K562 (cell line): ENCODE measurements around the gene EGR2. TPM values are rescaled to one million over a fixed set of nuclear protein-coding genes. Genes with fewer than 3 reads are reported as not detected.

Source experiments
- ATAC-seq: fragments of 200-7000 bp; cut with Tn5 transposase; 3 replicates; pipeline ENCODE4 v1.9.1; 2020; ENCODE audit warnings: moderate library complexity
- BruUV-seq: library from RNA; stranded (reverse); fragments of 400-500 nt; replicated peaks from 2 replicates; lab custom pipeline; 2021; lab: Mats Ljungman, UMichigan
- CTCF ChIA-PET: fragments of 300-600 bp; formaldehyde crosslinking; extraction: SDS; loops from one replicate; lab custom pipeline; 2021; ENCODE audit warnings: low intra/inter-chr PET ratio; lab: Yijun Ruan, JAX
- POLR2A ChIA-PET: fragments of 300-600, 350-650 bp; sonication (Branson Sonifier 250); formaldehyde crosslinking; extraction: SDS; loops from one replicate; lab custom pipeline; 2021; ENCODE audit warnings: antibody characterized with exemption, inconsistent platforms; lab: Yijun Ruan, JAX
- DNase-seq, 4 experiments: peaks; one replicate each; pipeline versions ENCODE4 v3.0.0 to v3.0.0-alpha.2; 2011 to 2018; ENCODE audit warnings: low spot score in 3 of 4, mixed read lengths in 3 of 4; ENCODE audit errors: extremely low read depth in 1 of 4
- FAIRE-seq: peaks from 2 replicates; lab custom pipeline; 2011; peaks lifted over from hg19 to GRCh38; lab: Jason Lieb, UNC
- H2AFZ ChIP-seq: 2 replicates; pipeline ENCODE4 v1.6.0; 2011; ENCODE audit warnings: low read depth, low read length, control low read depth, inconsistent platforms
- H3K27ac ChIP-seq: fragments of 200-600 bp; 3 replicates; pipeline ENCODE4 v1.8.0; 2011; ENCODE audit warnings: low read depth, mild to moderate bottlenecking, control low read depth, inconsistent platforms, low read length, moderate library complexity, mixed read lengths; ENCODE audit errors: extremely low read depth
- H3K27me3 ChIP-seq, 2 experiments: fragments of 300-600 bp in 1 of 2; 2 replicates in 1 of 2; 3 replicates in 1 of 2; pipeline versions ENCODE4 v1.6.0 to v1.8.0; 2011; ENCODE audit warnings: inconsistent platforms in 2 of 2, low read length in 2 of 2, mild to moderate bottlenecking in 1 of 2, mixed read lengths in 1 of 2, moderate library complexity in 1 of 2; ENCODE audit not compliant: control insufficient read depth in 2 of 2, insufficient read depth in 2 of 2
- H3K36me3 ChIP-seq: fragments of 300-600 bp; 3 replicates; pipeline ENCODE4 v1.8.0; 2011; ENCODE audit warnings: mild to moderate bottlenecking, low read length, inconsistent platforms; ENCODE audit not compliant: control insufficient read depth, insufficient read depth
- H3K4me1 ChIP-seq, 2 experiments: fragments of 200-600 bp in 1 of 2; replicated peaks in 1 of 2; 2 replicates in 1 of 2; 3 replicates in 1 of 2; pipeline versions ENCODE4 v1.5.1 to v1.8.0; 2011; ENCODE audit warnings: inconsistent platforms in 2 of 2, low read length in 2 of 2, mild to moderate bottlenecking in 1 of 2, mixed read lengths in 1 of 2, moderate library complexity in 1 of 2; ENCODE audit not compliant: control insufficient read depth in 2 of 2, insufficient read depth in 2 of 2
- H3K4me2 ChIP-seq: 2 replicates; pipeline ENCODE4 v1.6.1; 2011; ENCODE audit warnings: low read length, control low read depth, inconsistent platforms, mixed read lengths; ENCODE audit not compliant: insufficient read depth
- H3K4me3 ChIP-seq: fragments of 200-600 bp; sonication (generic), shearing (Covaris generic); 2 replicates; pipeline ENCODE4 v1.5.1; 2016; ENCODE audit warnings: control low read depth, inconsistent platforms
- H3K79me2 ChIP-seq: fragments of 200-600 bp; 3 replicates; pipeline ENCODE4 v1.8.0; 2011; ENCODE audit warnings: low read length, inconsistent platforms; ENCODE audit not compliant: control insufficient read depth, insufficient read depth
- H3K9ac ChIP-seq, 2 experiments: 2 replicates each; pipeline versions ENCODE4 v1.6.0 to v1.6.1; 2011; ENCODE audit warnings: low read depth in 2 of 2, low read length in 2 of 2, control low read depth in 1 of 2, inconsistent platforms in 1 of 2, mild to moderate bottlenecking in 1 of 2, mixed read lengths in 1 of 2; ENCODE audit not compliant: insufficient read depth in 1 of 2
- H3K9me1 ChIP-seq: one replicate; pipeline ENCODE4 v1.6.0; 2011; ENCODE audit warnings: inconsistent platforms, mild to moderate bottlenecking, low read length, moderate library complexity; ENCODE audit not compliant: control insufficient read depth, insufficient read depth
- H3K9me3 ChIP-seq: replicated peaks from 2 replicates; pipeline ENCODE4 v1.5.1; 2011; ENCODE audit warnings: low read depth, low read length, inconsistent platforms; ENCODE audit not compliant: control insufficient read depth, insufficient read depth
- H4K20me1 ChIP-seq: replicated peaks from 2 replicates; pipeline ENCODE4 v1.6.1; 2011; ENCODE audit warnings: low read length, inconsistent platforms, mixed read lengths; ENCODE audit not compliant: control insufficient read depth, insufficient read depth
- CCAR2 ChIP-seq: fragments of 200-400 bp; formaldehyde crosslinking; IDR thresholded peaks from 2 replicates; pipeline ENCODE4 v1.6.1; 2017; ENCODE audit warnings: mild to moderate bottlenecking, low read depth, low read length
- FOS ChIP-seq: IDR thresholded peaks from 3 replicates; pipeline ENCODE4 v1.6.1; 2011; ENCODE audit not compliant: insufficient read length; ENCODE audit errors: extremely low read depth
- FOSL1 ChIP-seq: fragments of 200-800 bp; sonication (Bioruptor generic); conservative IDR thresholded peaks from 2 replicates; pipeline ENCODE4 v1.6.1; 2016; ENCODE audit warnings: missing genetic modification characterization, missing compliant biosample characterization
- GABPA ChIP-seq: fragments of 200-800 bp; sonication (Bioruptor generic); conservative IDR thresholded peaks from 2 replicates; pipeline ENCODE4 v1.6.1; 2016; ENCODE audit warnings: low read depth, missing genetic modification characterization, missing compliant biosample characterization
- HIVEP1 ChIP-seq: fragments of 250-450 bp; sonication (Bioruptor Pico); IDR thresholded peaks from 2 replicates; pipeline ENCODE4 v1.4.0; 2020; ENCODE audit warnings: mild to moderate bottlenecking
- MBD2 ChIP-seq: sonication (generic); IDR thresholded peaks from 2 replicates; pipeline ENCODE4 v1.6.1; 2016; ENCODE audit warnings: low read depth, borderline replicate concordance
- MIER1 ChIP-seq: fragments of 450-650 bp; IDR thresholded peaks from 2 replicates; pipeline ENCODE4 v1.6.1; 2016; ENCODE audit warnings: antibody characterized with exemption, mild to moderate bottlenecking, low read depth
- NEUROD1 ChIP-seq: fragments of 150-350 bp; IDR thresholded peaks from 2 replicates; pipeline ENCODE4 v1.6.1; 2014; ENCODE audit warnings: borderline replicate concordance, low read length, low read depth; ENCODE audit not compliant: partially characterized antibody
- POLR2G ChIP-seq: fragments of 200-400 bp; formaldehyde crosslinking; IDR thresholded peaks from 2 replicates; pipeline ENCODE4 v1.6.1; 2017; ENCODE audit warnings: low read depth, mild to moderate bottlenecking, antibody characterized with exemption, low read length, moderate library complexity
- TARDBP ChIP-seq: fragments of 450-650 bp; IDR thresholded peaks from 2 replicates; pipeline ENCODE4 v1.6.1; 2016
- ZBTB7A ChIP-seq: IDR thresholded peaks from 2 replicates; pipeline ENCODE4 v1.6.1; 2011; ENCODE audit warnings: low read depth, mild to moderate bottlenecking, low read length, moderate library complexity, borderline replicate concordance; ENCODE audit not compliant: control insufficient read depth
- WGBS: fragments of 100-300 bp; shearing (Covaris generic); methylation state at CpG from one replicate; pipeline ENCODE4 v1.1.6; 2016; ENCODE audit warnings: low coverage, mixed read lengths; ENCODE audit not compliant: insufficient coverage; ENCODE audit errors: missing lambda C conversion rate; 5-methylcytosine and 5-hydroxymethylcytosine counted together
- in situ Hi-C: fragments of 300-500 bp; cut with MboI; formaldehyde crosslinking; loops from 4 replicates; pipeline ENCODE4 v1.15.0; 2018; ENCODE audit warnings: inconsistent platforms, mixed read lengths
- intact Hi-C: fragments of 100-400 bp; cut with micrococcal nuclease; formaldehyde crosslinking; loops from 2 replicates; pipeline ENCODE4 v1.14.2; 2022
- polyA plus RNA-seq, 8 experiments: library from polyadenylated mRNA; depleted of rRNA in 4 of 8; stranded (reverse) in 5 of 8; unstranded in 3 of 8; fragments of >200 nt; fragmentation: Nextera tagmentation in 2 of 8; fragmentation: Illumina TruSeq in 1 of 8; extraction: Ambion mirVana in 2 of 8; extraction: Trizol in 1 of 8; gene quantifications; 2 replicates each; pipeline versions ENCODE4 v1.2.1 to v1.2.3, GENCODE V29; 2011 to 2014; ENCODE audit warnings: inconsistent platforms in 1 of 8, missing spikeins in 1 of 8
- total RNA-seq, 7 experiments: library from RNA; depleted of rRNA in 6 of 7; stranded (reverse); fragments of >200 nt in 6 of 7; fragmentation: Illumina TruSeq in 2 of 7; extraction: Trizol in 2 of 7; gene quantifications; 2 replicates each; pipeline versions ENCODE4 v1.2.1 to v1.2.3, GENCODE V29; 2011 to 2021; ENCODE audit warnings: low replicate concordance in 1 of 7
- TF ChIP-seq, protein P1 (sequence below): sonication (generic); formaldehyde crosslinking; IDR thresholded peaks from 2 replicates; pipeline ENCODE4 v1.8.1; 2023; ENCODE audit warnings: mild to moderate bottlenecking, missing genetic modification reagents, moderate library complexity
- TF ChIP-seq, protein P2 (sequence below): fragments of 200-800 bp; sonication (Bioruptor generic); IDR thresholded peaks from 2 replicates; pipeline ENCODE4 v1.6.1; 2016; ENCODE audit warnings: missing genetic modification characterization, missing compliant biosample characterization
- TF ChIP-seq, protein P3 (sequence below): fragments of 250-450 bp; sonication (Bioruptor Pico); IDR thresholded peaks from 2 replicates; pipeline ENCODE4 v1.8.0; 2021; ENCODE audit warnings: borderline replicate concordance, mild to moderate bottlenecking, moderate library complexity; ENCODE audit not compliant: poor library complexity, severe bottlenecking

EGR2 gene
- total and polyA plus RNA-seq, 9 of the 15 experiments (the other 6 are each of a cell fraction or from before 2014, with no cell fraction given) = 0.08 to 0.18 (median 0.12) TPM; not detected in 4

DNA sequence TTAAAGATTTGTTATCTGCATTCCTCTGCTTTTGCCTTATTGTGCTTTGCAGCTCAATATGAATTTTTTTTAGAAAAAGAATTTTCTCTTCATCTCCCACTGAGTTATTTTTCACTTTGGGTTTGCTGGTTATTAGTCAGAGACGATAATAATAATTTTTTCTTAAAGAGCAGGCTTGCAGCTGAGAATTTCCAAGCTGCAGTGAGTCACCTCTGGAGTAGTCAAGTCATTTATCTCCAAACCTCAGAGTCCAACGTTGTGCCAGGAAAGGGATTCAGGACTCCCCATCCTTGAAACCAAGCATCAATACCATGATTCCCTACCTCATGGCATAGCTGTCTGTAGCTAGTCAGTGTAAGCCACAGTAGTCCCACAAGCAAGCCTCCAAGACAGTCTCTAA lies 15.2 kb upstream of the EGR2 start:
- Histone ChIP-seq H3K9me3 (no peaks in the 10 kb centered on the region), H2AFZ (no peak overlapping the region), H3K36me3 (no peaks in the 10 kb centered on the region), H3K4me2 (no peak overlapping the region), H3K27ac (no peak overlapping the region), H3K9ac (no peak overlapping the region), H3K4me3 (no peak overlapping the region), H3K9me1 (no peaks in the 10 kb centered on the region), H3K4me1 (no peaks in the 10 kb centered on the region), H3K79me2 (no peaks in the 10 kb centered on the region), H3K27me3 (no peaks in the 10 kb centered on the region), H4K20me1 (no peaks in the 10 kb centered on the region)
- DNase-seq (no peak), FAIRE-seq (no peak), ATAC-seq (no peak)
- BruUV-seq = no TSS peak
- no peak for TF ChIP-seq FOSL1
- TF ChIP-seq FOS = no peak
- no peak for TF ChIP-seq MBD2
- TF ChIP-seq CCAR2 = no peak
- TF ChIP-seq TARDBP = no peak
- no peak for TF ChIP-seq NEUROD1
- TF ChIP-seq, protein P1, sequence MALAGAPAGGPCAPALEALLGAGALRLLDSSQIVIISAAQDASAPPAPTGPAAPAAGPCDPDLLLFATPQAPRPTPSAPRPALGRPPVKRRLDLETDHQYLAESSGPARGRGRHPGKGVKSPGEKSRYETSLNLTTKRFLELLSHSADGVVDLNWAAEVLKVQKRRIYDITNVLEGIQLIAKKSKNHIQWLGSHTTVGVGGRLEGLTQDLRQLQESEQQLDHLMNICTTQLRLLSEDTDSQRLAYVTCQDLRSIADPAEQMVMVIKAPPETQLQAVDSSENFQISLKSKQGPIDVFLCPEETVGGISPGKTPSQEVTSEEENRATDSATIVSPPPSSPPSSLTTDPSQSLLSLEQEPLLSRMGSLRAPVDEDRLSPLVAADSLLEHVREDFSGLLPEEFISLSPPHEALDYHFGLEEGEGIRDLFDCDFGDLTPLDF = no peak
- no peak for TF ChIP-seq ZBTB7A
- no peak for TF ChIP-seq MIER1
- no peak for TF ChIP-seq POLR2G
- no peak for TF ChIP-seq GABPA (tag)
- TF ChIP-seq, protein P2, sequence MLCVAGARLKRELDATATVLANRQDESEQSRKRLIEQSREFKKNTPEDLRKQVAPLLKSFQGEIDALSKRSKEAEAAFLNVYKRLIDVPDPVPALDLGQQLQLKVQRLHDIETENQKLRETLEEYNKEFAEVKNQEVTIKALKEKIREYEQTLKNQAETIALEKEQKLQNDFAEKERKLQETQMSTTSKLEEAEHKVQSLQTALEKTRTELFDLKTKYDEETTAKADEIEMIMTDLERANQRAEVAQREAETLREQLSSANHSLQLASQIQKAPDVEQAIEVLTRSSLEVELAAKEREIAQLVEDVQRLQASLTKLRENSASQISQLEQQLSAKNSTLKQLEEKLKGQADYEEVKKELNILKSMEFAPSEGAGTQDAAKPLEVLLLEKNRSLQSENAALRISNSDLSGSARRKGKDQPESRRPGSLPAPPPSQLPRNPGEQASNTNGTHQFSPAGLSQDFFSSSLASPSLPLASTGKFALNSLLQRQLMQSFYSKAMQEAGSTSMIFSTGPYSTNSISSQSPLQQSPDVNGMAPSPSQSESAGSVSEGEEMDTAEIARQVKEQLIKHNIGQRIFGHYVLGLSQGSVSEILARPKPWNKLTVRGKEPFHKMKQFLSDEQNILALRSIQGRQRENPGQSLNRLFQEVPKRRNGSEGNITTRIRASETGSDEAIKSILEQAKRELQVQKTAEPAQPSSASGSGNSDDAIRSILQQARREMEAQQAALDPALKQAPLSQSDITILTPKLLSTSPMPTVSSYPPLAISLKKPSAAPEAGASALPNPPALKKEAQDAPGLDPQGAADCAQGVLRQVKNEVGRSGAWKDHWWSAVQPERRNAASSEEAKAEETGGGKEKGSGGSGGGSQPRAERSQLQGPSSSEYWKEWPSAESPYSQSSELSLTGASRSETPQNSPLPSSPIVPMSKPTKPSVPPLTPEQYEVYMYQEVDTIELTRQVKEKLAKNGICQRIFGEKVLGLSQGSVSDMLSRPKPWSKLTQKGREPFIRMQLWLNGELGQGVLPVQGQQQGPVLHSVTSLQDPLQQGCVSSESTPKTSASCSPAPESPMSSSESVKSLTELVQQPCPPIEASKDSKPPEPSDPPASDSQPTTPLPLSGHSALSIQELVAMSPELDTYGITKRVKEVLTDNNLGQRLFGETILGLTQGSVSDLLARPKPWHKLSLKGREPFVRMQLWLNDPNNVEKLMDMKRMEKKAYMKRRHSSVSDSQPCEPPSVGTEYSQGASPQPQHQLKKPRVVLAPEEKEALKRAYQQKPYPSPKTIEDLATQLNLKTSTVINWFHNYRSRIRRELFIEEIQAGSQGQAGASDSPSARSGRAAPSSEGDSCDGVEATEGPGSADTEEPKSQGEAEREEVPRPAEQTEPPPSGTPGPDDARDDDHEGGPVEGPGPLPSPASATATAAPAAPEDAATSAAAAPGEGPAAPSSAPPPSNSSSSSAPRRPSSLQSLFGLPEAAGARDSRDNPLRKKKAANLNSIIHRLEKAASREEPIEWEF (CRISPR knock-in tag) = no peak
- TF ChIP-seq HIVEP1 (CRISPR knock-in tag) = no peak
- TF ChIP-seq, protein P3, sequence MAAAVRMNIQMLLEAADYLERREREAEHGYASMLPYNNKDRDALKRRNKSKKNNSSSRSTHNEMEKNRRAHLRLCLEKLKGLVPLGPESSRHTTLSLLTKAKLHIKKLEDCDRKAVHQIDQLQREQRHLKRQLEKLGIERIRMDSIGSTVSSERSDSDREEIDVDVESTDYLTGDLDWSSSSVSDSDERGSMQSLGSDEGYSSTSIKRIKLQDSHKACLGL (CRISPR knock-in tag) = no peak
- intact Hi-C loops (no loop called here), in situ Hi-C loops (no loop called here)
- ChIA-PET CTCF (no interaction called here), POLR2A (interaction anchor here (1.3 to 1.6 kb wide), 2 partner anchors 12 to 27 kb away, joined by 3 to 4 read pairs; partner anchors contain the start of gene ADO)
- 0% methylated on average over 2 of the region's 2 CpGs for WGBS
